Stimulated activated CD8-positive, alpha-beta memory T cell treated with anti-CD3 and anti-CD28 coated beads, Interleukin-4, amount 100 ng/mL, for 24 hours (primary cell): Measurements from ENCODE around the gene GLOD5.
"Not testable (repeated sequence)": the region's sequence is repeated elsewhere in the genome, so short reads cannot be mapped to it uniquely, and the experiment has no call there.

Experiments used
- DNase-seq: peaks from one replicate; pipeline ENCODE4 v3.0.0-alpha.2; 2020; ENCODE audit warnings: low read depth

GLOD5 gene

DNA sequence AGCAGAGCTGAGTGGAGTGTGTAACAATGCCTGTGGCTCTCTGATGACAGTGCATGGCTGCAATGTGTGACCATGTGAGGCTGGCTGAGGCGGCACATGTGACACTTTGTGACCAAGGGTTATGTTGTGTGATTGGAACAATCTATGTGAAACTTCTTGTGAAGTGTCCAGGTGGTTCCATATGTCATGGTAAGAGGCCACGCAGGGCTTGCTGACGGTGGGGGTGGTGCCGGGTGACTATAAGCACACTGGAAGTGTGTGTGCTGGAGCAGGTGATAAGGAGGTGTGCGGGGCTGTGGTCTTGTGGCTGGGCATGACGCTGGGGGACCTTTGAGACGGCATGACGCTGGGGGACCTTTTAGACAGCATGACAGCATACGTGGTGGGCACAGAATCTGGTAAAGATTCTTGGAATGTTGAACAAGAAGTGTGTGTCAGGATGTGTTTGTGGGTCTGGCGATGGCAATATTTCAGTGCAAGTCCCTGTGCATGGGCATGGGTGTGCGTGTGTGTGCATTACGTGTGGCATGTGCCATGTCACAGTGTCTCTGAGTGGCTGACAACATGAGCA lies 32.9 kb downstream of the GLOD5 start:
- no peak for DNase-seq

- DNase-seq = no peak
These were observed 33.5 kb downstream of the GLOD5 start for GRCh38 chrX:48794911-48795515.

DNA sequence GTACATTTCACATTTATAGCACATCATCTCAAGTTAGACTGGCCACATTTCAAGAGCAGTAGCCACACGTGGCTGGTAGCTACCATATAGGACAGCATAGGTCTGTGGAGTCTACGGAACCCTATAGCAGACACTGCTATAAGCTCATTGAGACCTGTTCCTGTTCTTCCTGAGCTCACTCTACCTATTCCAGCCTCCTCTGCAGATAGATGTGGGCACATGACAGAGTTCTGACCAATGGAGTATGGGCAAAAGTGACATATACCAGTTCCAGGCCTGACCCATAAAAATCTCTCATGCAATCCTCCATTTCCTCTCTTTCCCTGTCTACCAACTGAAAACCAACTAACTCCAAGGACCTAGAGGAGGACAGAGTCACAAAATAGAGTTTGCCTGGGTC lies 36.8 kb downstream of the GLOD5 start:
- no peak for DNase-seq

- no peak for DNase-seq
These were observed 39.2 kb downstream of the GLOD5 start for GRCh38 chrX:48800574-48801279.

DNA sequence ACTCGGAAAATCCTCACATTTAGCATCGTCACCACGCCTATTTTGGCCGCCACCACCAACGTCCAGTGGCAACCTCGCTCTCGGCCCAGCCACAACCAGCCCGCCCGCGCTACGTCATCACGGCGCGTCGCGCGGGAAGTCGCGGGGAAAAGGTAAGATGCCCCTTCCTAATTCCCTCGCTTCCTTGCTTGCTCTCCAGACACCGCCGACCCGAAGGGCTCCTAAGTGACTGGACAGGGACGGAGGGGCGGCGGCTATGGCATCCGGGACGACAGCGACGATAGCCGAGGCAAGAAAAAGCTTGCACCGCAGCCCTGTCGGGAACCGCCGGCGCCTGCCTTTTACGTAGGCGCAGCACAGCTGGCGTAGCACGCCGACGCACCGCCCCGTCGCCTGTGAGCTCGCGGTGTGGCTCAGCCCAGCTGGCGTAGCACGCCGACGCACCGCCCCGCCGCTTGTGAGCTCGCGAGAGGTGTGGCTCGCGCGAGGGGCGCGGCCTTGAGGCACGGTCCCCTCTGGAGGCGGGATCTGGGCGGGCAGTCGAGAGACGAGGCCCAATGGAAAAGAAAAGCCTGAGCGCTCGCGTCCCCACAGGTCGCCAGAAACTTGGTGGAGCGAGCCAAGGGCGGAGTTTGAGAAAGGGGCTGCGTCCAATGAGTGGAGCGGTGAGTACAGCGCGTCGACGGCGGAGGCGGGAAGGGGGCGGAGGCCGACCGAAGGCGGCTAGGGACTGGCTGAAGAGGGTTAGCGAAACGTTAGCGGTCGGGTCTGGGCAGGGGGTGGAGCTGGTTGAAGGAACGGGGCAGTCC lies 39.9 kb downstream of the GLOD5 start, which contains the start of gene HDAC6:
Gene HDAC6 (plus strand): TSS at position 788 of the 809 bp plus-strand sequence. CDS start 626 bp downstream, outside the sequence.
- peak; percentile 87 for DNase-seq

DNA sequence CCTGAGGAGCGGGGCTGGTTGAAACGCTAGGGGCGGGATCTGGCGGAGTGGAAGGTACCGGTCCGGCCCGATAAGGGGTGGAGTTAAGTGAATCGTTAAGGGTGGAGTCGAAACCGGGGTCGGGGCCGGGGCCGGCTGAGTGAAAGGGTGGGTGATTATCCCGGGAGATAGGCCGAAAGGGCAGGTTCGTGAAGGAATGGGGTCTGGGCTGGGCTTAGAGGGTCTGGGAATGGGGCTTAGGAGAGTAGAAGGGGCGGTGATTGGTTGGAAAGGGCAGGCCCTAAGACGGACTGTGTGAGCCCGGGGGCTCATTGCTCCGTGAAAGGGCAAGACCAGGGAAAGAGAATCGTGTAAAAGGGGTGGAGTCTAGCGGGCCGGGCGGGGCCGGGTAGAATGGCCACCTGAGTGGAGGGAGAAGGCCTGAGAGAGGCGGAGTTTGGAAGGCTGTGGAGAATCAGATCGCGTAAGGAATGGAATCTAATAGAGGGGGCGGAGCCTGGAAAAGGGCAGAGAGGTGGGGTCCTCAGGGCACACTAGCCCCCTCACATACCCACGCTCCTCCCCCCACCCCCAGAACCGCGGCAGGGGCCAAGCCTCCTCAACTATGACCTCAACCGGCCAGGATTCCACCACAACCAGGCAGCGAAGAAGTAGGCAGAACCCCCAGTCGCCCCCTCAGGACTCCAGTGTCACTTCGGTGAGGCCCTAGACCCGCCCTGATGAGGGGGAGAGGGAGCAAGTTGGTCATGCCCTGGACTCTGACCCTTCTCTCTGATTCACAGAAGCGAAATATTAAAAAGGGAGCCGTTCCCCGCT lies 40.8 kb downstream of the GLOD5 start:
- peak; percentile 61 for DNase-seq

- no peak for DNase-seq
These were observed 41.3 kb downstream of the GLOD5 start for GRCh38 chrX:48802905-48803200.

GRCh38 chrX:48806081-48806480 lies 44.5 kb downstream of the GLOD5 start:
- DNase-seq = no peak

DNA sequence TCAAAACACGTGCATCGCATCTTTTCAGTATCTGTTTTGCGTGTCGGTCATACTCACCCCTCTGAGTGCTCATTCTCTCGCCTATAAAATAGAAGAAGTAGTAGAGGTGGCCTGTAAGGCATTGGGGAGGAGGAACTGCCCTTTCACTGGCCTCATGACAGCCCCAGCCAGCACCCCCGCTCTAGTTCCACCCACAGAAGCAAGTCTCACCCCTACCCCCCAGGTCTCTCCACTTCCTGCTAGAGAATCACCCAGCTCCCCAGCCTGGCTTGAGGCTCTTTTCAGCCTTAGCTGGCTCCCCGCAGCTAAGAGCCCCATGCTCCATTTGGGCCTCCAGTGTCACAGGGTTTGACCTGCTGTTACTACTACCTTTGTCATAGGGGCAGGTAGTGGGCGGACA lies 52.1 kb downstream of the GLOD5 start:
- no peak for DNase-seq

DNA sequence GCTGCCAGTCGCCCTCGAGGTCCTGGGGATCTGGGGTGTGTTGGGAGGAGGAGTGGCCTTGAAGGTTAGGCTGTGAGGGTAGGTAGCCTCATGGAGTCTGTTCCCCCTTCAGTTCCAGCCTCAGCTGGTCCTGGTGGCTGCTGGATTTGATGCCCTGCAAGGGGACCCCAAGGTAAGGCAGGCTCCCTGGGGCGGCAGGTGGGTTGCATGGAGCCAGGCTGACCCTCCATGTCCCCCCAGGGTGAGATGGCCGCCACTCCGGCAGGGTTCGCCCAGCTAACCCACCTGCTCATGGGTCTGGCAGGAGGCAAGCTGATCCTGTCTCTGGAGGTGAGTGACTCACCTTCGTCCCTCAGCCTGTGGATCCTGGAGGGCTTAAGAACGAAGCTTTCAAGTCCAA lies 53.2 kb downstream of the GLOD5 start:
- DNase-seq = no peak

DNA sequence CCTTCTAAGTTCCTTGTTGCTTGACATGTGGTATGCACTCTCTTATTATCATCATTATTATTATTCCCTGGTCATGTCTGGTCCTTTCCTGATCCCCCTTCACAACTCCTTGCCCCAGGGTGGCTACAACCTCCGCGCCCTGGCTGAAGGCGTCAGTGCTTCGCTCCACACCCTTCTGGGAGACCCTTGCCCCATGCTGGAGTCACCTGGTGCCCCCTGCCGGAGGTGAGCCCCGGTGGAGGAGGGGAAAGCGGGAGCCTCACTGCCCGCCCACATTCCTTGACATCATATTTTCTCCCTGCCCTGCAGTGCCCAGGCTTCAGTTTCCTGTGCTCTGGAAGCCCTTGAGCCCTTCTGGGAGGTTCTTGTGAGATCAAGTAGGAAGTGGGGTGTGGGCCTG lies 53.7 kb downstream of the GLOD5 start:
- DNase-seq = no peak

GRCh38 chrX:48816014-48816810 lies 54.7 kb downstream of the GLOD5 start:
- no peak for DNase-seq

DNA sequence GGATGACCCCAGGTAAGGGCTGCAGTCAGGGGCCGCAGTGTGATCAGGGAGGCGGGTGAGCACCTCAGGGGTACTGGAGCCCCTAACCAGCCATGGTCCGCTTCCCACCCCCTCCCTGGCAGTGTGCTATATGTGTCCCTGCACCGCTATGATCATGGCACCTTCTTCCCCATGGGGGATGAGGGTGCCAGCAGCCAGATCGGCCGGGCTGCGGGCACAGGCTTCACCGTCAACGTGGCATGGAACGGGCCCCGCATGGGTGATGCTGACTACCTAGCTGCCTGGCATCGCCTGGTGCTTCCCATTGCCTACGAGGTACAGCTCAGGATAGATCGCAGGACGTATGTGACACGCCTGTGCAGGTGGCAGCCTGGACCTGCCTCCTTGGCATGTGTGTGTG lies 56.6 kb downstream of the GLOD5 start:
- DNase-seq = no peak

- DNase-seq = no peak
These were observed 57.3 kb downstream of the GLOD5 start for GRCh38 chrX:48818866-48819265.

DNA sequence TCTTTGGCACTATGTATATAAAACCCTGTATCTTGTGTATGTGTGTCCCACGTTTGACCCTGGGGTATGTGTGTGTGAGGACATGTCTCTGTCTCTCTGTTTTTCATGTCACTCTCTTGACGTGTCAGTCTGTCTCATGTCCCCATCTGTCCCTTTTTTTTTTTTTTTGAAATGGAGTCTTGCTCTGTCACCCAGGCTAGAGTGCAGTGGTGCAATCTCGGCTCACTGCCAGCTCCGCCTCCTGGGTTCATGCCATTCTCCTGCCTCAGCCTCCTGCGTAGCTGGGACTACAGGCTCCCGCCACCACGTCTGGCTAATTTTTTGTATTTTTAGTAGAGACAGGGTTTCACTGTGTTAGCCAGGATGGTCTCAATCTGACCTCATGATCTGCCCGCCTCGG lies 57.8 kb downstream of the GLOD5 start:
- not testable (repeated sequence) for DNase-seq

GRCh38 chrX:48823053-48823452 lies 61.5 kb downstream of the GLOD5 start:
- no peak for DNase-seq
